Endothelial cell of umbilical vein (primary cell): ENCODE data around the gene KLK8. TPM values are rescaled to one million over a fixed set of nuclear protein-coding genes. Genes with fewer than 3 reads are reported as not detected.

ENCODE experiments used
- BruUV-seq: library from RNA; stranded (reverse); fragments of 400-500 nt; replicated peaks from 2 replicates; lab custom pipeline; 2021; lab: Mats Ljungman, UMichigan
- CTCF ChIA-PET: fragments of 300-600, 350-600 bp; sonication (Branson Sonifier 250); formaldehyde crosslinking; loops from one replicate; lab custom pipeline; 2021; ENCODE audit warnings: antibody characterized with exemption, inconsistent platforms; lab: Charles Lee
- POLR2A ChIA-PET: fragments of 300-600, 350-600 bp; sonication (Branson Sonifier 250); formaldehyde crosslinking; loops from one replicate; lab custom pipeline; 2021; ENCODE audit warnings: antibody characterized with exemption, inconsistent platforms; lab: Charles Lee
- DNase-seq: peaks from one replicate; pipeline ENCODE4 v3.0.0-alpha.2; 2011; ENCODE audit warnings: low read depth, low spot score
- FAIRE-seq: peaks from 2 replicates; lab custom pipeline; 2011; peaks lifted over from hg19 to GRCh38; lab: Jason Lieb, UNC
- H2AFZ ChIP-seq: 2 replicates; pipeline ENCODE4 v1.6.0; 2012; ENCODE audit warnings: low read depth, low read length, control low read depth, inconsistent platforms
- H3K27ac ChIP-seq: 2 replicates; pipeline ENCODE4 v1.5.1; 2011; ENCODE audit warnings: low read depth, mild to moderate bottlenecking, control low read depth, low read length, moderate library complexity; ENCODE audit not compliant: insufficient read depth
- H3K27me3 ChIP-seq, 2 experiments: 2 replicates each; pipeline versions ENCODE4 v1.6.0 to v1.6.1; 2011; ENCODE audit warnings: low read length in 2 of 2, mixed read lengths in 1 of 2; ENCODE audit not compliant: control insufficient read depth in 2 of 2, insufficient read depth in 2 of 2
- H3K36me3 ChIP-seq, 2 experiments: 2 replicates in 1 of 2; 3 replicates in 1 of 2; pipeline ENCODE4 v1.5.1; 2011; ENCODE audit warnings: low read length in 2 of 2, mild to moderate bottlenecking in 1 of 2, moderate library complexity in 1 of 2; ENCODE audit not compliant: control insufficient read depth in 2 of 2, insufficient read depth in 2 of 2; ENCODE audit errors: extremely low read depth in 1 of 2
- H3K4me1 ChIP-seq: 3 replicates; pipeline ENCODE4 v1.5.1; 2011; ENCODE audit warnings: mild to moderate bottlenecking, low read length; ENCODE audit not compliant: control insufficient read depth, insufficient read depth; ENCODE audit errors: extremely low read depth
- H3K4me2 ChIP-seq: 2 replicates; pipeline ENCODE4 v1.6.1; 2011; ENCODE audit warnings: low read length, control low read depth, mixed read lengths; ENCODE audit not compliant: insufficient read depth
- H3K4me3 ChIP-seq, 3 experiments: fragments of 200-600 bp in 1 of 3; sonication (generic), shearing (Covaris generic) in 1 of 3; replicated peaks in 1 of 3; 2 replicates each; pipeline ENCODE4 v1.5.1; 2011 to 2016; ENCODE audit warnings: control low read depth in 3 of 3, low read length in 3 of 3, mild to moderate bottlenecking in 2 of 3, inconsistent platforms in 1 of 3, low read depth in 1 of 3, moderate library complexity in 1 of 3; ENCODE audit not compliant: insufficient read depth in 1 of 3
- H3K79me2 ChIP-seq: 2 replicates; pipeline ENCODE4 v1.6.0; 2012; ENCODE audit warnings: low read length, inconsistent platforms; ENCODE audit not compliant: control insufficient read depth, insufficient read depth
- H3K9ac ChIP-seq: replicated peaks from 2 replicates; pipeline ENCODE3; 2011; ENCODE audit warnings: low read length, control low read depth; ENCODE audit not compliant: insufficient read depth; ENCODE audit errors: extremely low read depth
- H3K9me1 ChIP-seq: replicated peaks from 3 replicates; pipeline ENCODE4 v1.6.0; 2011; ENCODE audit warnings: mild to moderate bottlenecking, low read length; ENCODE audit not compliant: control insufficient read depth, insufficient read depth; ENCODE audit errors: extremely low read depth
- H3K9me3 ChIP-seq: replicated peaks from 2 replicates; pipeline ENCODE4 v1.5.1; 2012; ENCODE audit warnings: low read length, inconsistent platforms; ENCODE audit not compliant: control insufficient read depth, insufficient read depth
- H4K20me1 ChIP-seq: replicated peaks from 2 replicates; pipeline ENCODE3; 2011; ENCODE audit warnings: mild to moderate bottlenecking, low read length; ENCODE audit not compliant: control insufficient read depth, insufficient read depth; ENCODE audit errors: extremely low read depth
- CTCF ChIP-seq, 2 donors: IDR thresholded peaks; 1 replicate in 1 of 2; 2 replicates in 1 of 2; pipeline ENCODE4 v1.5.1; 2011; ENCODE audit warnings: low read length in 2 of 2, mild to moderate bottlenecking in 2 of 2, moderate library complexity in 2 of 2, control low read depth in 1 of 2, inconsistent platforms in 1 of 2, low read depth in 1 of 2; ENCODE audit not compliant: insufficient read depth in 1 of 2; ENCODE audit errors: extremely low read depth in 1 of 2
- EZH2 ChIP-seq: IDR thresholded peaks from 2 replicates; pipeline ENCODE4 v1.6.1; 2012; ENCODE audit warnings: borderline replicate concordance, low read depth, mild to moderate bottlenecking, moderate library complexity, low read length, inconsistent platforms; ENCODE audit not compliant: severe bottlenecking
- FOS ChIP-seq: IDR thresholded peaks from 2 replicates; pipeline ENCODE4 v1.6.1; 2011; ENCODE audit warnings: mild to moderate bottlenecking, low read length, moderate library complexity, borderline replicate concordance; ENCODE audit not compliant: insufficient read depth
- GATA2 ChIP-seq: IDR thresholded peaks from 2 replicates; pipeline ENCODE4 v1.7.0; 2011; ENCODE audit warnings: low read depth, mild to moderate bottlenecking, moderate library complexity, mixed read lengths, low read length; ENCODE audit not compliant: insufficient read length, insufficient read depth
- JUN ChIP-seq: IDR thresholded peaks from 2 replicates; pipeline ENCODE4 v1.6.1; 2011; ENCODE audit warnings: borderline replicate concordance, low read depth; ENCODE audit not compliant: insufficient read length, insufficient read depth
- MYC ChIP-seq: IDR thresholded peaks from one replicate; pipeline ENCODE4 v1.6.1; 2011; ENCODE audit warnings: mild to moderate bottlenecking, low read depth, low read length
- POLR2A ChIP-seq: IDR thresholded peaks from 2 replicates; pipeline ENCODE4 v1.6.1; 2012; ENCODE audit warnings: low read depth, mild to moderate bottlenecking, control low read depth, low read length
- POLR2AphosphoS5 ChIP-seq: IDR thresholded peaks from 2 replicates; pipeline ENCODE4 v1.6.1; 2012; ENCODE audit warnings: low read depth, mild to moderate bottlenecking, control low read depth, low read length, moderate library complexity; ENCODE audit not compliant: insufficient read depth
- dilution Hi-C: fragments of 300-500 bp; cut with MboI; formaldehyde crosslinking; loops from one replicate; pipeline ENCODE4 v1.15.0; 2019; ENCODE audit warnings: low sequenced_read_pairs; ENCODE audit not compliant: extremely low pct_ligation_motif_present
- intact Hi-C: fragments of 100-400 bp; cut with micrococcal nuclease; formaldehyde crosslinking; loops from one replicate; pipeline ENCODE4 v1.10.0; 2022
- polyA plus RNA-seq, 4 experiments: library from polyadenylated mRNA; depleted of rRNA in 3 of 4; stranded (reverse) in 3 of 4; unstranded in 1 of 4; fragments of >200 nt; gene quantifications; 2 replicates each; pipeline versions ENCODE4 v1.2.1 to v1.2.3, GENCODE V29; 2011 to 2012; ENCODE audit warnings: missing spikeins in 1 of 4
- total RNA-seq: library from RNA; stranded (reverse); gene quantifications from 2 replicates; pipeline ENCODE4 v1.2.3, GENCODE V29; 2021
- TF ChIP-seq, protein P1 (sequence below): IDR thresholded peaks from 2 replicates; pipeline ENCODE4 v1.6.1; 2011; ENCODE audit not compliant: insufficient read depth, insufficient read length

Gene KLK8
- total and polyA plus RNA-seq, 2 donors (not counting 3 experiments of a cell fraction or from before 2014, with no cell fraction given): not detected

GRCh38 chr19:51025401-51025800, 24.0 kb upstream of the KLK8 start:
- Histone ChIP-seq H4K20me1 (no peaks in the 10 kb centered on the region), H3K4me3 (no peak overlapping the region), H3K27ac (no peak overlapping the region), H3K36me3 (no peaks in the 10 kb centered on the region), H3K9me1 (no peaks in the 10 kb centered on the region), H3K27me3 (no peaks in the 10 kb centered on the region), H3K4me2 (no peak overlapping the region), H3K9ac (no peak overlapping the region), H2AFZ (no peak overlapping the region), H3K9me3 (no peaks in the 10 kb centered on the region), H3K79me2 (no peaks in the 10 kb centered on the region), H3K4me1 (no peaks in the 10 kb centered on the region)
- no peak for TF ChIP-seq JUN
- no peak for TF ChIP-seq POLR2AphosphoS5
- TF ChIP-seq, protein P1, sequence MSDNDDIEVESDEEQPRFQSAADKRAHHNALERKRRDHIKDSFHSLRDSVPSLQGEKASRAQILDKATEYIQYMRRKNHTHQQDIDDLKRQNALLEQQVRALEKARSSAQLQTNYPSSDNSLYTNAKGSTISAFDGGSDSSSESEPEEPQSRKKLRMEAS: no peak
- no peak for TF ChIP-seq CTCF (IDR thresholded peaks at IDR 0.05; ENCODE audit: extremely low read depth in 1 of 2, insufficient read depth in 1 of 2, low read depth in 1 of 2, low read length in 2 of 2)
- no peak for TF ChIP-seq EZH2
- TF ChIP-seq MYC: no peak
- no peak for TF ChIP-seq FOS
- no peak for TF ChIP-seq GATA2
- no peak for TF ChIP-seq POLR2A
- no TSS peak for BruUV-seq
- dilution Hi-C loops: no loop called here
- no peak for DNase-seq
- intact Hi-C loops: no loop called here
- ChIA-PET POLR2A (no interaction called here), CTCF (interaction anchor here (0.8 kb wide), 1 partner anchor 9 kb away, joined by 3 read pairs; no protein-coding TSS in a partner anchor)
- no peak for FAIRE-seq
